Measurements from ENCODE around the gene CHMP1A.

DNA sequence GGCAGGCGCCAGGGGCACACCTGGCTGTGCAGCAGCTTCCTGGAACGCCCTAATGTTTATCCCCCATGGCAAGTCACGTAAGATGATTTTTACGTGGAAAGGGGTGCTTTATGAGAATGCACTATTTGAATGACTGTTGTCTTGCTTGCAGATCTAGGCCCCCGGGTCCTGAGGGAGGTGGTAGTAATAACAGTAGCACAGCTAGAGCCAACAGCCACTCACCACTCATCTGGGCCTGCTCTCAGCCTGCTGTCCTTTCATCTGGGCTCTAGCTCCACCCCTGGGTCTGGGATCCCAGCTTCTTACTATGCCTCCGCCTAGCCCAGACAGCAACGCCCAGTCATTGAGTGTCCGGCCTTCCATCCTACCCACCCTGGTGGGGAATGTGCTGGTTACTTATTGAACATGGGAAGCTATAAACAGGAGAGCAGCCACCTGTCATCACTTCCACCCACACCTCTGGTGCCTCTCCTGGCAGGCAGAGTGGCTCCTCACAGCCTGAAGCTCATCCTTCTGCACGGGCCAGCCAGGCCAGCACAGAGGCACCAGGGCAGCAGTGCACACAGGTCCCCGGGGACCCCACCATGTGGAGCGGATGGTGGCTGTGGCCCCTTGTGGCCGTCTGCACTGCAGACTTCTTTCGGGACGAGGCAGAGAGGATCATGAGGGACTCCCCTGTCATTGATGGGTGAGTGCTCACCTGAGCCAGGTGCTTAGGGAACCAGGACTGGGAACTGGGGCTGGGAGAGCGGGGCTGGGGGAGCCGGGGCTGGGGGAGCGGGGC is 27.5 kb downstream of the CHMP1A start:
- no peak for TF ChIP-seq SMC3 (IDR thresholded peaks at IDR 0.05)
- TF ChIP-seq, protein P1, sequence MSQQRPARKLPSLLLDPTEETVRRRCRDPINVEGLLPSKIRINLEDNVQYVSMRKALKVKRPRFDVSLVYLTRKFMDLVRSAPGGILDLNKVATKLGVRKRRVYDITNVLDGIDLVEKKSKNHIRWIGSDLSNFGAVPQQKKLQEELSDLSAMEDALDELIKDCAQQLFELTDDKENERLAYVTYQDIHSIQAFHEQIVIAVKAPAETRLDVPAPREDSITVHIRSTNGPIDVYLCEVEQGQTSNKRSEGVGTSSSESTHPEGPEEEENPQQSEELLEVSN (IDR thresholded peaks at IDR 0.05; ENCODE audit: borderline replicate concordance, low read depth) = no peak
- TF ChIP-seq, protein P2, sequence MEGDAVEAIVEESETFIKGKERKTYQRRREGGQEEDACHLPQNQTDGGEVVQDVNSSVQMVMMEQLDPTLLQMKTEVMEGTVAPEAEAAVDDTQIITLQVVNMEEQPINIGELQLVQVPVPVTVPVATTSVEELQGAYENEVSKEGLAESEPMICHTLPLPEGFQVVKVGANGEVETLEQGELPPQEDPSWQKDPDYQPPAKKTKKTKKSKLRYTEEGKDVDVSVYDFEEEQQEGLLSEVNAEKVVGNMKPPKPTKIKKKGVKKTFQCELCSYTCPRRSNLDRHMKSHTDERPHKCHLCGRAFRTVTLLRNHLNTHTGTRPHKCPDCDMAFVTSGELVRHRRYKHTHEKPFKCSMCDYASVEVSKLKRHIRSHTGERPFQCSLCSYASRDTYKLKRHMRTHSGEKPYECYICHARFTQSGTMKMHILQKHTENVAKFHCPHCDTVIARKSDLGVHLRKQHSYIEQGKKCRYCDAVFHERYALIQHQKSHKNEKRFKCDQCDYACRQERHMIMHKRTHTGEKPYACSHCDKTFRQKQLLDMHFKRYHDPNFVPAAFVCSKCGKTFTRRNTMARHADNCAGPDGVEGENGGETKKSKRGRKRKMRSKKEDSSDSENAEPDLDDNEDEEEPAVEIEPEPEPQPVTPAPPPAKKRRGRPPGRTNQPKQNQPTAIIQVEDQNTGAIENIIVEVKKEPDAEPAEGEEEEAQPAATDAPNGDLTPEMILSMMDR (IDR thresholded peaks at IDR 0.05) = no peak

All from A549 (cell line).